ENCODE data around the gene IL12RB1.
"Not testable (repeated sequence)": the region's sequence is repeated elsewhere in the genome, so short reads cannot be mapped to it uniquely, and the experiment has no call there.

Gene IL12RB1

DNA sequence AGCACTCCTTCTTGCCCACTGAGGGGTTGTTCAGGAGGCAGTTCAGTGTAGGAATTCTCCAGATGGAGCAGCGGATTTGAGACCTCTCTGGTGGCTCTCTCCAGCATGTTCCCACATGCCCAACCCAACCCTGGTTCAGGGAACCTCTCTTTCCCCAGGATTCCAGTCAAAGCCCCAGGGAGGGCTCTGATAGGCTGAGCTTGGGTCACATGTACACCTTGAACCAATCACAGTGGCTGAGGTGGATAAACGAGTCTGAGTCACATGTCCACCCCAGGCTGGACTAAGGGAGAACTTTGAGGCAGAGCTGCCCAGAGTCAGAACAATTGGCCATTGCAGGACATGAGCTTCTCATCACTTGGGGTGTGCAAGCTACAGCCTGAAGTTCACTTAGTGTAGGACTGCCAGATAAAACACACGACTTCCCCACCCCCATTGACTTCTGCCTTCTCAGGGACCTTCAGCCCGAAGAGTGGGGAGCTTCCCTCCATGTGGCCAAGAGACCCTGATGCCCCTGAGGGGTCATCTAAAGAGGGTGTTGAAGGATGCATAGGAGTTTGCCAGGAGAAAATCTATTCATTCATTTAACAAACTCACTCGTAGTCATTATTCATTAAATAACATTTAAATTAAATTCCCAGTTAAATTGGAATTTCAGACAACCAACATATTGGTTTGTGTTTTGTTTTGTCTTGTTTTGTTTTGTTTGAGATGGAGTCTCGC lies 6.9 kb upstream of the IL12RB1 start:
- Histone ChIP-seq H3K9ac (no peak overlapping the region), H3K27ac (no peak overlapping the region), H3K9me3 (ENCODE audit: control insufficient read depth, low read length) (no peaks in the 10 kb centered on the region), H2AFZ (no peak overlapping the region), H3K79me2 (no peaks in the 10 kb centered on the region), H3K4me3 (ENCODE audit: low read depth, low read length) (no peak overlapping the region), H3K27me3 (ENCODE audit: control insufficient read depth, insufficient read depth, low read length) (no peaks in the 10 kb centered on the region), H3K36me3 (ENCODE audit: control insufficient read depth, insufficient read depth, low read length) (no peaks in the 10 kb centered on the region), H3K4me1 (peaks cover 5% of the 10 kb centered on the region), H3K4me2 (ENCODE audit: low read length) (no peak overlapping the region)
- TF ChIP-seq, protein P1, sequence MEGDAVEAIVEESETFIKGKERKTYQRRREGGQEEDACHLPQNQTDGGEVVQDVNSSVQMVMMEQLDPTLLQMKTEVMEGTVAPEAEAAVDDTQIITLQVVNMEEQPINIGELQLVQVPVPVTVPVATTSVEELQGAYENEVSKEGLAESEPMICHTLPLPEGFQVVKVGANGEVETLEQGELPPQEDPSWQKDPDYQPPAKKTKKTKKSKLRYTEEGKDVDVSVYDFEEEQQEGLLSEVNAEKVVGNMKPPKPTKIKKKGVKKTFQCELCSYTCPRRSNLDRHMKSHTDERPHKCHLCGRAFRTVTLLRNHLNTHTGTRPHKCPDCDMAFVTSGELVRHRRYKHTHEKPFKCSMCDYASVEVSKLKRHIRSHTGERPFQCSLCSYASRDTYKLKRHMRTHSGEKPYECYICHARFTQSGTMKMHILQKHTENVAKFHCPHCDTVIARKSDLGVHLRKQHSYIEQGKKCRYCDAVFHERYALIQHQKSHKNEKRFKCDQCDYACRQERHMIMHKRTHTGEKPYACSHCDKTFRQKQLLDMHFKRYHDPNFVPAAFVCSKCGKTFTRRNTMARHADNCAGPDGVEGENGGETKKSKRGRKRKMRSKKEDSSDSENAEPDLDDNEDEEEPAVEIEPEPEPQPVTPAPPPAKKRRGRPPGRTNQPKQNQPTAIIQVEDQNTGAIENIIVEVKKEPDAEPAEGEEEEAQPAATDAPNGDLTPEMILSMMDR (IDR thresholded peaks at IDR 0.05), result no peak

GRCh38 chr19:18091217-18091608 lies 4.5 kb upstream of the IL12RB1 start:
- no peaks in the 10 kb centered on the region for H3K27me3 ChIP-seq (ENCODE audit: control insufficient read depth, insufficient read depth, low read length)
- no peaks in the 10 kb centered on the region for H3K79me2 ChIP-seq
- TF ChIP-seq, protein P1 (IDR thresholded peaks at IDR 0.05), result no peak
- no peak overlapping the region for H3K9ac ChIP-seq
- H3K9me3 ChIP-seq (ENCODE audit: control insufficient read depth, low read length), result no peaks in the 10 kb centered on the region
- no peak overlapping the region for H3K4me3 ChIP-seq (ENCODE audit: low read depth, low read length)
- H3K4me2 ChIP-seq (ENCODE audit: low read length), result no peak overlapping the region
- no peaks in the 10 kb centered on the region for H3K36me3 ChIP-seq (ENCODE audit: control insufficient read depth, insufficient read depth, low read length)
- no peak overlapping the region for H3K27ac ChIP-seq
- H3K4me1 ChIP-seq, result no peaks in the 10 kb centered on the region
- no peak overlapping the region for H2AFZ ChIP-seq

GRCh38 chr19:18090545-18091216 lies 3.9 kb upstream of the IL12RB1 start:
- no peak overlapping the region for H3K9ac ChIP-seq
- H3K27ac ChIP-seq, result no peak overlapping the region
- TF ChIP-seq, protein P1 (IDR thresholded peaks at IDR 0.05), result no peak
- no peaks in the 10 kb centered on the region for H3K79me2 ChIP-seq
- no peak overlapping the region for H3K4me3 ChIP-seq (ENCODE audit: low read depth, low read length)
- no peaks in the 10 kb centered on the region for H3K36me3 ChIP-seq (ENCODE audit: control insufficient read depth, insufficient read depth, low read length)
- H3K27me3 ChIP-seq (ENCODE audit: control insufficient read depth, insufficient read depth, low read length), result no peaks in the 10 kb centered on the region
- no peak overlapping the region for H3K4me2 ChIP-seq (ENCODE audit: low read length)
- no peaks in the 10 kb centered on the region for H3K4me1 ChIP-seq
- H2AFZ ChIP-seq, result no peak overlapping the region
- H3K9me3 ChIP-seq (ENCODE audit: control insufficient read depth, low read length), result no peaks in the 10 kb centered on the region

- Histone ChIP-seq H3K9ac (no peak overlapping the region), H3K27ac (no peak overlapping the region), H3K4me1 (no peaks in the 10 kb centered on the region)
Observed at GRCh38 chr19:18089726-18090125, 3.0 kb upstream of the IL12RB1 start.

GRCh38 chr19:18089096-18089541 lies 2.4 kb upstream of the IL12RB1 start:
- H3K4me2 ChIP-seq (ENCODE audit: low read length); H3K36me3 ChIP-seq (ENCODE audit: control insufficient read depth, insufficient read depth, low read length); H3K9me3 ChIP-seq (ENCODE audit: control insufficient read depth, low read length); H3K27ac ChIP-seq; H3K4me3 ChIP-seq (ENCODE audit: low read depth, low read length); H3K9ac ChIP-seq; H3K27me3 ChIP-seq (ENCODE audit: control insufficient read depth, insufficient read depth, low read length); H3K4me1 ChIP-seq; H3K79me2 ChIP-seq; H2AFZ ChIP-seq: not testable (repeated sequence)

More at GRCh38 chr19:18089726-18090125, 3.0 kb upstream of the IL12RB1 start:
- Histone ChIP-seq H3K79me2 (no peaks in the 10 kb centered on the region), H3K4me2 (ENCODE audit: low read length) (no peak overlapping the region), H3K27me3 (ENCODE audit: control insufficient read depth, insufficient read depth, low read length) (no peaks in the 10 kb centered on the region), H3K4me3 (ENCODE audit: low read depth, low read length) (no peak overlapping the region), H3K9me3 (ENCODE audit: control insufficient read depth, low read length) (no peaks in the 10 kb centered on the region), H3K36me3 (ENCODE audit: control insufficient read depth, insufficient read depth, low read length) (no peaks in the 10 kb centered on the region), H2AFZ (no peak overlapping the region)
- TF ChIP-seq, protein P1 (IDR thresholded peaks at IDR 0.05), result no peak

All from parathyroid adenoma (tissue), 2 donors.